ENCODE data around the gene CD6. TPM values are rescaled to one million over a fixed set of nuclear protein-coding genes. Genes with fewer than 3 reads are reported as not detected.
"Not testable (repeated sequence)": the region's sequence is repeated elsewhere in the genome, so short reads cannot be mapped to it uniquely, and the experiment has no call there.

Gene CD6
- total RNA-seq, 3 donors from 2014 or later = 2.3 to 4.3 (median 2.8) TPM

DNA sequence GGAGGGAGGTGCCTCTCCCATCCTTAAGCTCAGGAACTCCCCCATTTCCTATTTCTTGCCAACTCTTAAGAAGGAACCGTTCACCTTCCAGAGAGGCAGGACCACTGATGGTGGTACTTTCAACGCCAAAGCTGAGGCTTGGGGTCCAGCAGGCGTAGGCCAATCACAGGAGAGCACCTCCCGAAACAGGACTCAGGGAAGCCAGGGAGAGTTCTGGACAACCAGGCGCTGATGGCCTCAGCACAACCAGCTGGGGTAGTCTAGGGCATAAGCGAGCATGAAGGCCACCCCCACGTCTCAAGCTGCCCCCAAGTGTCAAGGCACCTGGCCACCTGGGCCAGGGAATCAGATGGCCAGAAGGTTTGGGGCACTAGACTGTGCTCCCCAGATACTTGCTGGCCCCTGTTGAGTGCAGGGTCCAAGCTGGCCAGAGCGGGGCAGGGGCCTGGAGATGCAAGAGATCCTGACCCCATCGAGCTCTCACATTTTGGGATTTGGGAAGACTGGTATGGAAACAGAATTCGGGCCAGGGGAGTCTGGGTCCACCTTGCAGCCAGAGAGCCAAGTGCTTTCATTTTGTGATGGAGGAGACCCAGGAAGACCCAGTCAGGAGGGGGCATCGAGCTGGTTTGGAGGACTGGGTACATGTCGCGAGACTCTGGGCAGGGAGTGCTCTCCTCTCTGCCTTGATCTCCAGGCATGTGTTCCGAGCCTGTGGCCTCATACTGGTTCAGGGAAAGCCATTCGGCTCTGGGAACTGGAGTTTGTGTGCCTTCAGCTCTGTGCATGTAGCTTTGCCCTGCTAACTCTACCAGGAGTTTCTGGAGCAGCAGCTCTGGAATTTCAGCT is 926 bp downstream of the CD6 start:
- Histone ChIP-seq H3K36me3 (ENCODE audit: low read depth) (no peaks in the 10 kb centered on the region), H3K4me3 (no peak overlapping the region), H3K9me3 (no peaks in the 10 kb centered on the region), H3K4me1 (ENCODE audit: low read depth) (no peaks in the 10 kb centered on the region)
- DNase-seq (peak in 1 of 3 donors; percentile 37), ATAC-seq (peak; percentile 29)
- intact Hi-C loops (cut with DNase I, micrococcal nuclease) = no loop called here
- TF ChIP-seq, protein P1, sequence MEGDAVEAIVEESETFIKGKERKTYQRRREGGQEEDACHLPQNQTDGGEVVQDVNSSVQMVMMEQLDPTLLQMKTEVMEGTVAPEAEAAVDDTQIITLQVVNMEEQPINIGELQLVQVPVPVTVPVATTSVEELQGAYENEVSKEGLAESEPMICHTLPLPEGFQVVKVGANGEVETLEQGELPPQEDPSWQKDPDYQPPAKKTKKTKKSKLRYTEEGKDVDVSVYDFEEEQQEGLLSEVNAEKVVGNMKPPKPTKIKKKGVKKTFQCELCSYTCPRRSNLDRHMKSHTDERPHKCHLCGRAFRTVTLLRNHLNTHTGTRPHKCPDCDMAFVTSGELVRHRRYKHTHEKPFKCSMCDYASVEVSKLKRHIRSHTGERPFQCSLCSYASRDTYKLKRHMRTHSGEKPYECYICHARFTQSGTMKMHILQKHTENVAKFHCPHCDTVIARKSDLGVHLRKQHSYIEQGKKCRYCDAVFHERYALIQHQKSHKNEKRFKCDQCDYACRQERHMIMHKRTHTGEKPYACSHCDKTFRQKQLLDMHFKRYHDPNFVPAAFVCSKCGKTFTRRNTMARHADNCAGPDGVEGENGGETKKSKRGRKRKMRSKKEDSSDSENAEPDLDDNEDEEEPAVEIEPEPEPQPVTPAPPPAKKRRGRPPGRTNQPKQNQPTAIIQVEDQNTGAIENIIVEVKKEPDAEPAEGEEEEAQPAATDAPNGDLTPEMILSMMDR (IDR thresholded peaks at IDR 0.05) = no peak

- H3K9me3 ChIP-seq = no peaks in the 10 kb centered on the region
- no peak for DNase-seq
- no peak overlapping the region for H3K4me3 ChIP-seq
- no peaks in the 10 kb centered on the region for H3K36me3 ChIP-seq (ENCODE audit: low read depth)
- intact Hi-C loops (cut with DNase I, micrococcal nuclease) = no loop called here
- TF ChIP-seq, protein P1 (IDR thresholded peaks at IDR 0.05) = no peak
- no peak for ATAC-seq
- H3K4me1 ChIP-seq (ENCODE audit: low read depth) = no peaks in the 10 kb centered on the region
Measured at GRCh38 chr11:60973699-60974098, 2.2 kb downstream of the CD6 start.

- H3K4me3 ChIP-seq; H3K36me3 ChIP-seq (ENCODE audit: low read depth); H3K4me1 ChIP-seq (ENCODE audit: low read depth); intact Hi-C loops (cut with DNase I, micrococcal nuclease); H3K9me3 ChIP-seq; ATAC-seq: not testable (repeated sequence)
- DNase-seq = peak in 1 of 3 donors; percentile 17
Measured at GRCh38 chr11:60974316-60974715, 2.8 kb downstream of the CD6 start.

- H3K9me3 ChIP-seq = no peaks in the 10 kb centered on the region
- DNase-seq (peak in 1 of 3 donors; percentile 18), ATAC-seq (no peak)
- no peaks in the 10 kb centered on the region for H3K36me3 ChIP-seq (ENCODE audit: low read depth)
- intact Hi-C loops (cut with DNase I, micrococcal nuclease) = no loop called here
- TF ChIP-seq, protein P1 (IDR thresholded peaks at IDR 0.05) = no peak
- H3K4me1 ChIP-seq (ENCODE audit: low read depth) = no peaks in the 10 kb centered on the region
- no peak overlapping the region for H3K4me3 ChIP-seq
Measured at GRCh38 chr11:60974726-60975125, 3.2 kb downstream of the CD6 start.

DNA sequence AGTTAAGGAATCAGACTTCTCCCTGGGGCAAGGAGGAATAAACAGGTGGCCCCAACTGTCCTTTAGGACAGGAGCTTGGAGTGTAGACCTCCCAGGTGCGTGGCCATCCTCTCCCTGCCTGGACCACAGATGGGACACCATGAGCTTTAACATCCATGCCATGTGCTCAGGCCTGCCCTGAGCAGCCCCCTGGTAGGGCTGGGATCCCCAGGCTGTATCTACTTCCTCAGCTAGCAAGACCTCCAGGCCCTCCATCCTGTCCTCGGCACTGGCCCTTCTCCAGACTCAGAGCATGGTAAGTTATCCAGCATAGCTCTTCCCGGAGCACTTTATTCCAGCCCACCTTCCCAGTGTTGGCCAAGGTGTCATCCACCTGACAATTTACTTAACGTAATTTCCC is 5.7 kb downstream of the CD6 start:
- no peaks in the 10 kb centered on the region for H3K4me1 ChIP-seq (ENCODE audit: low read depth)
- intact Hi-C loops (cut with DNase I, micrococcal nuclease) = no loop called here
- no peaks in the 10 kb centered on the region for H3K36me3 ChIP-seq (ENCODE audit: low read depth)
- ATAC-seq = no peak
- H3K4me3 ChIP-seq = no peak overlapping the region
- peak in 1 of 3 donors; percentile 38 for DNase-seq
- no peaks in the 10 kb centered on the region for H3K9me3 ChIP-seq
- TF ChIP-seq, protein P1 (IDR thresholded peaks at IDR 0.05) = no peak

GRCh38 chr11:60977836-60978235 is 6.4 kb downstream of the CD6 start:
- Histone ChIP-seq H3K4me1 (ENCODE audit: low read depth) (no peaks in the 10 kb centered on the region), H3K4me3 (no peak overlapping the region), H3K9me3 (no peaks in the 10 kb centered on the region), H3K36me3 (ENCODE audit: low read depth) (no peaks in the 10 kb centered on the region)
- TF ChIP-seq, protein P1 (IDR thresholded peaks at IDR 0.05) = no peak
- intact Hi-C loops (cut with DNase I, micrococcal nuclease) = no loop called here
- ATAC-seq = no peak
- DNase-seq = no peak
